IPS-18a (cell line): ENCODE data around the gene GMDS.

ENCODE experiments used
- H3K27ac ChIP-seq: one replicate; pipeline ENCODE4 v1.5.1; 2013; ENCODE audit warnings: low read length
- H3K27me3 ChIP-seq: one replicate; pipeline ENCODE4 v1.6.1; 2013; ENCODE audit warnings: mild to moderate bottlenecking, low read length; ENCODE audit not compliant: control insufficient read depth, insufficient read depth
- H3K36me3 ChIP-seq: one replicate; pipeline ENCODE4 v1.6.1; 2013; ENCODE audit warnings: low read depth, low read length; ENCODE audit not compliant: control insufficient read depth
- H3K4me1 ChIP-seq: one replicate; pipeline ENCODE4 v1.6.1; 2013; ENCODE audit warnings: low read depth, low read length; ENCODE audit not compliant: control insufficient read depth
- H3K4me3 ChIP-seq: one replicate; pipeline ENCODE4 v1.5.1; 2013; ENCODE audit warnings: low read length
- H3K9ac ChIP-seq: one replicate; pipeline ENCODE4 v1.6.1; 2013; ENCODE audit warnings: mild to moderate bottlenecking, low read length, moderate library complexity
- H3K9me3 ChIP-seq: one replicate; pipeline ENCODE4 v1.6.1; 2013; ENCODE audit warnings: low read depth, low read length; ENCODE audit not compliant: control insufficient read depth

The GMDS gene

GRCh38 chr6:1841136-1841535, 404.3 kb downstream of the GMDS start:
- Histone ChIP-seq H3K27me3 (no peaks in the 10 kb centered on the region), H3K9ac (no peak overlapping the region), H3K36me3 (no peaks in the 10 kb centered on the region), H3K9me3 (peaks cover 9% of the 10 kb centered on the region), H3K4me3 (no peak overlapping the region), H3K4me1 (peaks cover 20% of the 10 kb centered on the region), H3K27ac (no peak overlapping the region)

GRCh38 chr6:1840491-1841121, 404.8 kb downstream of the GMDS start:
- no peak overlapping the region for H3K27ac ChIP-seq
- peaks cover 20% of the 10 kb centered on the region for H3K4me1 ChIP-seq
- no peaks in the 10 kb centered on the region for H3K27me3 ChIP-seq
- H3K36me3 ChIP-seq: no peaks in the 10 kb centered on the region
- H3K4me3 ChIP-seq: no peak overlapping the region
- H3K9ac ChIP-seq: no peak overlapping the region
- H3K9me3 ChIP-seq: peaks cover 6% of the 10 kb centered on the region

GRCh38 chr6:1839361-1839760, 406.0 kb downstream of the GMDS start:
- H3K4me3 ChIP-seq: no peak overlapping the region
- H3K9ac ChIP-seq: no peak overlapping the region
- peaks cover 20% of the 10 kb centered on the region for H3K4me1 ChIP-seq
- no peaks in the 10 kb centered on the region for H3K27me3 ChIP-seq
- H3K36me3 ChIP-seq: no peaks in the 10 kb centered on the region
- H3K9me3 ChIP-seq: no peaks in the 10 kb centered on the region
- no peak overlapping the region for H3K27ac ChIP-seq

- Histone ChIP-seq H3K36me3 (no peaks in the 10 kb centered on the region), H3K4me1 (peaks cover 23% of the 10 kb centered on the region), H3K27me3 (no peaks in the 10 kb centered on the region), H3K27ac (no peak overlapping the region), H3K9ac (no peak overlapping the region), H3K4me3 (no peak overlapping the region), H3K9me3 (no peaks in the 10 kb centered on the region)
Observed at GRCh38 chr6:1838604-1839213, 406.7 kb downstream of the GMDS start.

GRCh38 chr6:1837826-1838225, 407.6 kb downstream of the GMDS start:
- Histone ChIP-seq H3K4me1 (peaks cover 23% of the 10 kb centered on the region), H3K36me3 (no peaks in the 10 kb centered on the region), H3K9me3 (no peaks in the 10 kb centered on the region), H3K9ac (no peak overlapping the region), H3K27me3 (no peaks in the 10 kb centered on the region), H3K4me3 (no peak overlapping the region), H3K27ac (no peak overlapping the region)

GRCh38 chr6:1836690-1837089, 408.7 kb downstream of the GMDS start:
- Histone ChIP-seq H3K27me3 (no peaks in the 10 kb centered on the region), H3K27ac (no peak overlapping the region), H3K9me3 (no peaks in the 10 kb centered on the region), H3K4me1 (peaks cover 26% of the 10 kb centered on the region), H3K36me3 (no peaks in the 10 kb centered on the region), H3K9ac (no peak overlapping the region), H3K4me3 (no peak overlapping the region)

GRCh38 chr6:1834646-1835516, 410.5 kb downstream of the GMDS start:
- Histone ChIP-seq H3K27me3 (no peaks in the 10 kb centered on the region), H3K9ac (no peak overlapping the region), H3K36me3 (no peaks in the 10 kb centered on the region), H3K9me3 (no peaks in the 10 kb centered on the region), H3K4me1 (peaks cover 26% of the 10 kb centered on the region), H3K27ac (no peak overlapping the region), H3K4me3 (no peak overlapping the region)

GRCh38 chr6:1834207-1834606, 411.2 kb downstream of the GMDS start:
- Histone ChIP-seq H3K27me3 (no peaks in the 10 kb centered on the region), H3K4me1 (peaks cover 26% of the 10 kb centered on the region), H3K9ac (no peak overlapping the region), H3K4me3 (no peak overlapping the region), H3K36me3 (no peaks in the 10 kb centered on the region), H3K27ac (no peak overlapping the region), H3K9me3 (no peaks in the 10 kb centered on the region)

- Histone ChIP-seq H3K27me3 (no peaks in the 10 kb centered on the region), H3K9ac (no peak overlapping the region), H3K27ac (no peak overlapping the region), H3K36me3 (no peaks in the 10 kb centered on the region), H3K9me3 (no peaks in the 10 kb centered on the region), H3K4me1 (peaks cover 16% of the 10 kb centered on the region), H3K4me3 (no peak overlapping the region)
Observed at GRCh38 chr6:1832844-1833787, 412.3 kb downstream of the GMDS start.

GRCh38 chr6:1832358-1832757, 413.0 kb downstream of the GMDS start:
- Histone ChIP-seq H3K9me3 (no peaks in the 10 kb centered on the region), H3K27ac (no peak overlapping the region), H3K4me1 (peaks cover 9% of the 10 kb centered on the region), H3K27me3 (no peaks in the 10 kb centered on the region), H3K36me3 (no peaks in the 10 kb centered on the region), H3K4me3 (no peak overlapping the region), H3K9ac (no peak overlapping the region)
